DMS114 treated with DMSO at 0.1 percent for 48 hours (cell line): ENCODE results near the gene FASTKD1.

Experiments
- DNase-seq: peaks from one replicate; lab custom pipeline; 2025; ENCODE audit not compliant: unreplicated experiment; lab: John Stamatoyannopoulos, UW

FASTKD1 gene

DNA sequence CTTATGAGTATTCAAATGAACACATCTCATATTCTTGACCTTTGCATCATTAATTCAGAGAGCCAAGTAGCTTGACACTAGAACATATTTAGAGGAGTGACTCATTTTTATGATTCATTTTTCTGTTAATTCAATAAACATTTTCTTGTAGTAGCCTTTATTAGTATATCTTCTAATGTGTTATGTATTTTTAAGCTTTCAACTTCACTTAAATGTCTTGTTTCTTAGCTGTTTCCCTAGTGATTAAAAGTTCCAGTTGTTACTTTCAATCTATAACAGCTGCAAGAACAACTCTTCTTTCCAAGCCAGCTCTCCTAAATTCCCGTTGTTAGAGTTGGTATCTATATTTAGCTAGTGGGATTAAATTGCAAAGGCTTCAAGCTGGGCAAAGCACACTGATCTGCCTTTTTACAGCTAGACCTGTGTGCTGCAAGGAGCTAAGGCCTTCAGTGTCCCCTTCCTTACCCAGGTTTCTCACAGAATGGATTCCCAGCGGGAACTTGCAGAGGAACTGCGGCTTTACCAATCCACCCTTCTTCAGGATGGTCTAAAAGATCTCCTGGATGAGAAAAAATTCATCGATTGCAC is 64.3 kb downstream of the FASTKD1 start, which contains the start of gene KLHL41:
Gene KLHL41 (plus strand): TSS at position 405 of the 588 bp plus-strand sequence. CDS start 77 bp downstream, at position 482.
- DNase-seq = no peak

DNA sequence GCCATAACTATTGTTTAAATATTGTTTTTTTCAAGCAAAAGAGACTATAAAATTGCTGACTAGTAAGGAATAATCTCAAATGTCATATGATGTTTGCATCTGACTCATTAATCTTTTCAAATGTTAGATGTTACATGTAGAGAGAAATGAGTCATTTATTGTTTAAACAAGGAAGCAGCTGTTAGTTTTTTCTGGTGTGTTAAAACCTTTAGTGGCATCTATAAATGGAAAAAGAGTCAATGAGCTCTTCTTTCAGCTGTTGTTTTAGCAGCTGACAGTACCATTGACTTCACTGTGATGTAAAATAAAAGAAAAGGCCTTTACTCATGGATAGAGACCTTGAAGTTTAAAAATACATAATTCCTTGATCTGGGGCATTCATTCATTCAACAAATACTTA is 66.0 kb downstream of the FASTKD1 start:
- DNase-seq = no peak

DNA sequence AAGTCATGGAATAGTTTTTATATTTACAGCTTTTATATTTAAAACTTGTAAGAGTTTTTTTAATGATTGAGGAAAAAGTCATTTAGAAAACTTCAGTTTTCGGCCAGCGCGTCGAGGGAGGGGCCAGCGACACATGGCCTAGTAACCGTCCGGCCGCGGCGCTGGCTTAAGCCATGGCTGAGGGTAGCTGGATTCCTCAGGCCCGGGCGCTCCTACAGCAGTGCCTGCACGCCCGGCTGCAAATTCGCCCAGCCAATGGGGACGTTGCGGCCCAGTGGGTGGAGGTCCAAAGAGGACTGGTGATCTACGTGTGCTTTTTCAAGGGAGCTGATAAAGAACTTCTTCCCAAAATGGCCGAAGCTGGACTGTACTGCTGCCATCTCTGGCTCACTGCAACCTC is 69.0 kb downstream of the FASTKD1 start:
- no peak for DNase-seq

DNA sequence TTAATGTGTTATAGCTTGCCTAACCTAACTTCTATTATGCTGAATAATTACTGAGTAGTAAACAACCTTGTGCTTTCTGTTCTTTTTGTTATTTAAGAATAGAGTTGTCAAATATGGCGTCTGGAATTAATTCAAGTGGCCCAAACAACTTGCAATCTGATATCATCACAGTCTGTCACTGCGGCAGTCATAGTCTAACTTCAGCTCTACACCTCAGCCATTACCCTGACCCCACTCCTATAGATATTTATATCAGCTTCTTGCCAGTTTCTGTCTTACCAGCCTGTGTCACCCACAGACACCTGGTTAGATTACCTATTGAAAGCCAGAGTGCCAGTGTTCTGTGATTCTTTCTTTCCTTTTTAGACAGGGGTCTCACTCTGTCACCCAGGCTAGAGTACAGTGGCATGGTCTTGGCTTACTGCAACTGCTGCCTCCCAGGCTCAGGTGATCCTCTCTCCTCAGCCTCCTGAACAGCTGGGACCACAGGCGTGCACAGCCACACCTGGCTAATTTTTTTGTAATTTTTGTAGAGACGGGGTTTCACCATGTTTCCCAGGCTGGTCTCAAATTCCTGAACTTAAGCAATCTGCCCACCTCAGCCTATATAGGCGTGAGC is 78.2 kb downstream of the FASTKD1 start:
- no peak for DNase-seq

DNA sequence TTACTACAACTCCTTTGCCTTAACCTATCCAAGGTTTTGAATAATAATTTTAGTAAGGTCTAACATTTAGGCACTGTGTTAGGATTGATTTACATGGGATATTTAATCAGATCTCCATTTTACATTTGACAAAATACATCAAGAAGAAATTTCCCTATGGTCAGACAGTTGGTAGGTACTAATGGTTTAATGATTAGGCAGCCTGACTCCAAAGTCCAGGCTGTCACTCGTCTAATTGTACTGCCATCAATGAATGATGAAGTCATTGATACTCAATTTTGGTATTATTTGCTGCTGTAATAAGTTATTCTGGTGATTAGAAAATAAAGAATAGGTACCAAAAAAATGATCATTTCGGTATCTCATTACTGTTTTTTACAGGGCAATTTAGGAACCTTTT is 80.3 kb downstream of the FASTKD1 start:
- no peak for DNase-seq

DNA sequence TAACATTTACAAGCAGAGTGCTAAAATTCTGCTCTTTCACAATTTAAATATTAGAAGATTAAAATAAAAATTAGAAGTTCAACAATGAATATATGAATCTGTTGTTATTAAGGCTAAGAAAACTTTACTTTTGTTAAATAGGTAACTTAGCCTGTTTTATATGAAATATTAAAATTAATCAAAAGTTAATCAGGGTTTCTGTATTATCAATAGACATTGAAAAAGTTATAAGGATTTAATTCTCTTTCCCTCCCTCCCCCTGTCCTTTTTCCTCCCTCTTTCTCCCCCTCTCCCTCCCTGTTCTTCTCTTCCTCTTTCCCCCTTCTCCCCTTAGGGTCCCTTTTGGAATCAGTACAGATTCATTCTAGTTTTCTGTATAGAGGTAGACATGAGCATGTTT is 82.3 kb downstream of the FASTKD1 start:
- no peak for DNase-seq

DNA sequence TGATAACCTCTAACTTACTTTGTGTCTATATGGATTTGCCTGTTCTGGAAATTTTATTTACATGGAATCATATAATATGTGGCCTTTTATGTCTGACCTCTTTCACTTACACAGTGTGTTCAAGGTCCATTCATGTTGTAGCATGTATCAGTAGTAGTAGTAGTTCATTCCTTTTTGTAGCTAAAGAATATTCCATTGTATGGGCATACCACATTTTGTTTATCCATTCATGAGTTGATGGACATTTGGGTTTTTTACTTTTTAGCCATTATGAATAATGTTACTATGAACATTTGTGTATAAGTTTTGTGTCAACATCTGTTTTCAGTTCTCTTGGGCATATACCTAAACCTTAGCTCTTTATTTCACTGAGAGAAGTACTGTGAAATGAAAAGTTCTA is 82.8 kb downstream of the FASTKD1 start:
- DNase-seq = no peak

DNA sequence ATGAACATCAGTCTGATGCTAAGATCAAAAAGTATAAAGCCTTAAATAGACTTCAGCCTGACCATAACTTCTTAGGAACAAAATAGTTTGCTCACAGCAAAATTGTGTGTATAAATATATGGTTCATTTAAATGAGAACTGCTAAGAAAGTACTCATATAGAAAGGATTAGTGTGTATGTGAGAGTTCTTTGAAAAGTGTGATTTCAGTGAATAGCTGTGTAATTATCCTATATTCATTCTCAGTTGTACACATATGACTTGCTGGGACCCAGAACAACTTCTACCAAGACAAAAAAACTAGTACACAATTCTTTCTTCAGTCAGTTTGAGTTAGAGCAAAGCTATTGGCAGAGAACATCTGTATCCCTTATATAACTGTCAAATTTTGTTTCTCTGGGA is 87.2 kb downstream of the FASTKD1 start:
- DNase-seq = no peak

DNA sequence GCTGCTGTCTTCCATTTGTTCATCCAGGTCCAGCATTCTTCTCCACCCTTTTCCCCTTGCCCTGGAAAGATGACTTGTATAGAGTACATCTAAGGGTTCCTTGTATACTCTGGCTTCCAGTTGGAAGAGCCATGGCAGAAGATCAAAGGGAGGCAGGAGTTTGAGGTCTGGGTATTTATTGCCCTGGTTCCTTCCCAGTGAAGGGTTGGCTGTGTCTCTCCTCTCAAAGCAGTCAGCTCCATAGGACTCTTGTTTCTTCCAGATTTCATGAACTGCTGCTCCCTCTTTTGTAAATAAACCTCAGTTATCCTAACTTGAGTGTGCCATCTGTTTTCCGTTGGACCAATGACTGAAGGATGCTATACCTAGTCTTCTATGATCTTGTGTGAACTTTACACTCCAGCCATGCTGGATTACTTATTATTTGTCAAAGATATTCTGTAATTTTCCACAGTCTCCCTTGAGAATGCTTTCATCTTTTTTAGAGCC is 88.0 kb downstream of the FASTKD1 start:
- DNase-seq = no peak

DNA sequence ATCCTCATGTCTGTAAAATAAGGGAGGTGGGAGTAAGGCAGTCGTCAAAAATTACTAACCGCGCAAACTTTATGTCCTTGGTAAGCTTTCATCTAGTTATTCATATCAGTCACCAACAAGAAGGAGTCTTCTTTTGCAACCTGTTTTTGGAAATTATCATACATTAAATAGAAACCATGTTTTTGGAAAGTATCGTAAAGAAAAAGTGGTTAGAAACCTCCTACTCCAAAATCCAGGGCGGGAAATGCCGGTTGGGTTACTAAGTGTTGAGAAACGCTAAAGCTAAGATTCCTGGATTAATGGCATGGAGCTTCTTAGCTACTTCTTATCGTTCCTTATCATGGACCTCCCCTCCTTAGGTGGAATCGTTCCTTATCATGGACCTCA is 93.6 kb downstream of the FASTKD1 start:
- no peak for DNase-seq
